Esophagus squamous epithelium (tissue), 5 donors: ENCODE data around the gene CERS4. TPM values are rescaled to one million over a fixed set of nuclear protein-coding genes. Genes with fewer than 3 reads are reported as not detected.
A peak's percentile ranks its signal among the peaks of the same experiment; 100 is the strongest.
"Not testable (repeated sequence)": the region's sequence is repeated elsewhere in the genome, so short reads cannot be mapped to it uniquely, and the experiment has no call there.

Source experiments
- DNase-seq: peaks from one replicate; lab custom pipeline; 2025; lab: John Stamatoyannopoulos, UW
- H3K27ac ChIP-seq, 4 donors: fragments of 200-600 bp; sonication (generic); one replicate each; pipeline ENCODE4 v1.5.1; 2016 to 2019; ENCODE audit warnings: mild to moderate bottlenecking in 1 of 4
- H3K27me3 ChIP-seq, 4 donors: fragments of 200-600 bp; sonication (generic); 1 replicate in 3 of 4; 2 replicates in 1 of 4; pipeline versions ENCODE4 v1.5.1 to v1.6.0; 2017 to 2021; ENCODE audit warnings: antibody characterized with exemption in 1 of 4
- H3K36me3 ChIP-seq, 3 donors: fragments of 200-600 bp; sonication (generic); one replicate each; pipeline ENCODE4 v1.5.1; 2016 to 2019
- H3K4me1 ChIP-seq, 3 donors: fragments of 200-600 bp; sonication (generic); one replicate each; pipeline ENCODE4 v1.5.1; 2017 to 2019
- H3K4me3 ChIP-seq, 4 donors: fragments of 200-600 bp; sonication (generic); 1 replicate in 3 of 4; 2 replicates in 1 of 4; pipeline ENCODE4 v1.5.1; 2016 to 2019; ENCODE audit warnings: mild to moderate bottlenecking in 2 of 4, moderate library complexity in 1 of 4
- H3K9me3 ChIP-seq, 3 donors: fragments of 200-600 bp; sonication (generic); one replicate each; pipeline ENCODE4 v1.5.1; 2016 to 2019
- CTCF ChIP-seq, 6 experiments: fragments of 450-650 bp in 4 of 6; fragments of 200-600 bp in 2 of 6; sonication (generic) in 2 of 6; IDR thresholded peaks; one replicate each; pipeline ENCODE4 v1.5.1; 2016 to 2019; ENCODE audit warnings: antibody characterized with exemption in 6 of 6, mild to moderate bottlenecking in 4 of 6, moderate library complexity in 4 of 6
- POLR2A ChIP-seq, 4 donors: fragments of 450-650 bp; IDR thresholded peaks; one replicate each; pipeline ENCODE4 v1.6.1; 2017; ENCODE audit warnings: antibody characterized with exemption in 4 of 4, mild to moderate bottlenecking in 4 of 4, moderate library complexity in 3 of 4
- WGBS, 2 donors: methylation state at CpG; one replicate each; pipeline ENCODE4 v1.1.5; 2018; 5-methylcytosine and 5-hydroxymethylcytosine counted together
- intact Hi-C: fragments of 100-400 bp; cut with DNase I; formaldehyde crosslinking; loops from one replicate; pipeline ENCODE4 v1.15.0; 2022
- total RNA-seq, 4 donors: library from RNA; depleted of rRNA; stranded (reverse); fragments of >200 nt; gene quantifications; one replicate each; pipeline ENCODE4 v1.1.0, GENCODE V29; 2016
- donor health status: DM: yes; HTN: yes; CAD: no.

The CERS4 gene
- total RNA-seq, 4 donors from 2014 or later: 44.1 to 184 (median 89.1) TPM

GRCh38 chr19:8243146-8243545 lies 34.0 kb downstream of the CERS4 start:
- no peak for DNase-seq
- Histone ChIP-seq H3K36me3 (peaks cover 0 to 14% (median 0%) of the 10 kb centered on the region in 3 donors), H3K9me3 (peaks cover 0 to 4% (median 0%) of the 10 kb centered on the region in 3 donors), H3K4me3 (no peak overlapping the region), H3K27ac (peak overlapping the region in 2 of 4 donors; percentile 30 to 34), H3K27me3 (no peaks in the 10 kb centered on the region), H3K4me1 (peaks cover 12 to 46% (median 26%) of the 10 kb centered on the region in 3 donors)
- TF ChIP-seq POLR2A (IDR thresholded peaks at IDR 0.05): no peak
- WGBS, 2 donors: 83 to 86% methylated on average over 3 of the region's 3 CpGs
- intact Hi-C loops: no loop called here

- Histone ChIP-seq H3K4me1 (peaks cover 12 to 36% (median 20%) of the 10 kb centered on the region in 3 donors), H3K36me3 (peaks cover 0 to 14% (median 0%) of the 10 kb centered on the region in 3 donors), H3K27ac (peak overlapping the region in 1 of 4 donors; percentile 62), H3K27me3 (no peaks in the 10 kb centered on the region), H3K9me3 (peaks cover 0 to 4% (median 0%) of the 10 kb centered on the region in 3 donors), H3K4me3 (no peak overlapping the region)
- WGBS, 2 donors: 100% methylated on average over 1 to 3 of the region's 3 CpGs
- intact Hi-C loops: no loop called here
- no peak for DNase-seq
- TF ChIP-seq CTCF (IDR thresholded peaks at IDR 0.05): no peak
- no peak for TF ChIP-seq POLR2A (IDR thresholded peaks at IDR 0.05)
These were observed 35.3 kb downstream of the CERS4 start for GRCh38 chr19:8244442-8244841.

GRCh38 chr19:8245869-8246835 lies 37.0 kb downstream of the CERS4 start:
- peaks cover 0 to 33% (median 7%) of the 10 kb centered on the region in 3 donors for H3K4me1 ChIP-seq
- 87 to 92% methylated on average over 9 to 11 of the region's 11 CpGs for WGBS, 2 donors
- intact Hi-C loops: no loop called here
- peaks cover 0 to 4% (median 0%) of the 10 kb centered on the region in 3 donors for H3K9me3 ChIP-seq
- no peak overlapping the region for H3K27ac ChIP-seq
- DNase-seq: no peak
- no peaks in the 10 kb centered on the region for H3K27me3 ChIP-seq
- H3K4me3 ChIP-seq: no peak overlapping the region
- TF ChIP-seq CTCF (IDR thresholded peaks at IDR 0.05) (no peak), POLR2A (IDR thresholded peaks at IDR 0.05) (no peak)
- peaks cover 0 to 18% (median 0%) of the 10 kb centered on the region in 3 donors for H3K36me3 ChIP-seq

- H3K27ac ChIP-seq, H3K4me3 ChIP-seq, H3K27me3 ChIP-seq, DNase-seq, H3K9me3 ChIP-seq, intact Hi-C loops: not testable (repeated sequence)
- Histone ChIP-seq H3K4me1 (peaks cover 0 to 29% (median 0%) of the 10 kb centered on the region in 3 donors), H3K36me3 (peaks cover 0 to 22% (median 0%) of the 10 kb centered on the region in 3 donors)
- WGBS, 2 donors: 88 to 91% methylated on average over 9 of the region's 9 CpGs
These were observed 38.1 kb downstream of the CERS4 start for GRCh38 chr19:8247129-8247890.

GRCh38 chr19:8248348-8249328 lies 39.5 kb downstream of the CERS4 start:
- TF ChIP-seq POLR2A (IDR thresholded peaks at IDR 0.05): no peak
- no peak for TF ChIP-seq CTCF (IDR thresholded peaks at IDR 0.05)
- H3K36me3 ChIP-seq: peaks cover 0 to 11% (median 0%) of the 10 kb centered on the region in 3 donors
- intact Hi-C loops: no loop called here
- DNase-seq: no peak
- no peaks in the 10 kb centered on the region for H3K9me3 ChIP-seq
- no peak overlapping the region for H3K27ac ChIP-seq
- H3K27me3 ChIP-seq: no peaks in the 10 kb centered on the region
- no peak overlapping the region for H3K4me3 ChIP-seq
- WGBS, 2 donors: 92 to 94% methylated on average over 8 of the region's 8 CpGs
- peaks cover 0 to 24% (median 0%) of the 10 kb centered on the region in 3 donors for H3K4me1 ChIP-seq
